Measurements from ENCODE around the gene TRABD2B. TPM values are rescaled to one million over a fixed set of nuclear protein-coding genes. Genes with fewer than 3 reads are reported as not detected.

TRABD2B gene
- polyA plus RNA-seq, 12 donors, result 2.6 to 11.0 (median 4.7) TPM; not detected in 1

DNA sequence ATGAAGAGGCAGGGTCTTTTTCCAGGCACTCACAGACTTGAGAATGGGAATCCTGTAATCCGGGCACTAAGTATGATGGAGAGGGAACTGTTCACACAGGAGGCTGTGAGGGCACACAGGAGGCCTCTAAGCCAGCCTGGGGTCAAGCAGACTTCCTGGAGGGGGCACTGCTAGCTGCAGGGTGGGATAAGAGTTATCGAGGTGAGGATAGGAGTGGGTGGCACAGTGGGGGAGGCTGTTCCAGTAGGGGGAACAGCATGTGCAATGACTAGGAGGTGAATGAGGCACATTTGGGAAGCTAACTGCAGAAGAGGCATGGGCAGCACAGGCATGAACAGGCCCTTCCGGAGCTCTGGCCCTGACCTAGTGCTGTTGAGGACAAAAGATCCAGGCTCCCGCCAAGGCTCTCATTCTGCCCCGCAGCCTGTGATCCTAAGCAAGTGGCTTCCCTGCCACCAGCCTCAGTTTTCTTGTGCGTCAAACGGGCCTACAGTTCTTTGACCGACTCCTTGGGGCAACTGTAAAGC lies 216.7 kb downstream of the TRABD2B start:
- no peak for DNase-seq

- no peak for DNase-seq
These were observed 217.6 kb downstream of the TRABD2B start for GRCh38 chr1:47779613-47780012.

- DNase-seq, result no peak
These were observed 218.9 kb downstream of the TRABD2B start for GRCh38 chr1:47778280-47778679.

DNA sequence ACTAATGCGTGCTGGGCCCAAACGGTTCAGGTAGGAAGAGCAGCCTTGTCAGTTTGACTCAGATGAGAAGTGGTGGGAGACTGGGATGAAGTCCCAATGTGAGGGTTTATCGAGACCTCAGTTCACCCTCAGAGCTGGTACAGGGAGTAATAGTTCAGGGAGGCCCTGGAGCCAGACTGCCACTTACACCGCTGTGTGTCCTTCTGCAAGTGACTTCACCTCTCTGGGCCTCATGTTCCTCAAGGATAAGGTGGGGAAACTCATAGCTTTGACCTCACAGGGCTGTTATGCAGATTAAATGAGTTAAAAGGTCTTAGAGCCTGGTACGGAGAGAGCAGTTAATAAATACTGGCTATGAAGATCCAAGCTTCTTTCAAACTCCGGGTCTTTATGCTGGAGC lies 219.9 kb downstream of the TRABD2B start:
- no peak for DNase-seq

DNA sequence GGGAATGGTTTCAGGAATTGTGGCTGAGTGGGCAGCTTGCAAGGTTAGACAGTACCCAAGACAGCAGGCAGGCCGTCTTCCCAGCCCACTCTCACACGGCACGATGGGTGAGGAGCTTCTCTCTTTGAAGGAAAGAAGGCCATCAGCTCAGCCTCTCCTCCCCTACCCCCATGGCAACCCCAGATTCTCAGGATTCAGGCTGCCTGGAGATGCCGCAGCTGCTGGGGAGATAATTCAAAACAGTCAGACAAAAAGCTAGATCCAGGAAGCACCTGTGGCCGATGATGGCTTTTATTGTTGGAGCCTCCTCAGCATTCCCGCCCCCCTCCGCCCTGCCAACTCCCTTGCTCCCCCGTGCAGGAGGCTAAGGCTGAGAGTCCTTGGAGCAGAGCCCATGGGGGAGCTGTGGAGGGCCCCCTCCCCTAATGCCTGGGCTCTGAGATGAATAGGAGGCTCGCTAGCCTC lies 220.5 kb downstream of the TRABD2B start:
- no peak for DNase-seq

DNA sequence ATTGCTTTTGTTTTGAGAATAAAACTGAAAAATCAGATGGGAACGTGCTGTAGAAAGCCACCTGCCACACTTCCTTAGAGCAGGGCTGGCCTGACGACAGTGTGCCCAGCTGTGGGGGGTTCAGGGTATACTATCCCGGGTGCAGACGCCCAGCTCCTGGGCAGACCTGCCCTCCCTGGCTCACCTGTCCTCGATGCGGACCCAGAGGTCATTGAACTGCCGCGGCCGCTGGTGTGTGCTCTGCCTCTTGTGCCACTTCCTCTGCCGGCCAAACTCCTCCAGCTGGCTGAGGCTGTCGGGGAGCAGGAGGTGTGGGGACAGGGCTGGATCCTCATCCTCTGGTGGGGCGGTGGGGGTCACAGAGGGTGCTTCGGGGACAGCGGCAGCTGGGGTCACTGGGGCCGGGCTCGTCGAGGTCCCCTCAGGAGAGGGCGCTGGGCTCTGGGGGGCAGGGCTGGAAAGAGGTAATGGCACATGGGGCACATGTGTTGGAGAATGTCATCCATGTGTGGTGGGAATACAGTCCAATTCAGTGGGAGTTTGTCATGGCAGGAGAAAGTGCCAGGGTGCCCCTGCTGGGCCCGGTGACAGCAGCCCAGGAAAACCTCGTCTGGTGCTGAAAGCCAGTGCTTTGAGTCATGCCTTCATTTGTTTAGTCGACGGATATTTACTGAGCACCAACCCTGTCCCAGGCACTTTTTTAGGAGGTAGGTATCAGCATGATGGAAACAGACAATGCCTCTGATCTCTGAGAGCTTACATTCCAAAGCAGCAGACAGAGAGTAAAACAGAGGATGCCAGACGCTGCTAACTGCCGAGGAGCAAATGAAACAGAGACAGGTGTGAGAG lies 222.0 kb downstream of the TRABD2B start:
- DNase-seq, result no peak

DNA sequence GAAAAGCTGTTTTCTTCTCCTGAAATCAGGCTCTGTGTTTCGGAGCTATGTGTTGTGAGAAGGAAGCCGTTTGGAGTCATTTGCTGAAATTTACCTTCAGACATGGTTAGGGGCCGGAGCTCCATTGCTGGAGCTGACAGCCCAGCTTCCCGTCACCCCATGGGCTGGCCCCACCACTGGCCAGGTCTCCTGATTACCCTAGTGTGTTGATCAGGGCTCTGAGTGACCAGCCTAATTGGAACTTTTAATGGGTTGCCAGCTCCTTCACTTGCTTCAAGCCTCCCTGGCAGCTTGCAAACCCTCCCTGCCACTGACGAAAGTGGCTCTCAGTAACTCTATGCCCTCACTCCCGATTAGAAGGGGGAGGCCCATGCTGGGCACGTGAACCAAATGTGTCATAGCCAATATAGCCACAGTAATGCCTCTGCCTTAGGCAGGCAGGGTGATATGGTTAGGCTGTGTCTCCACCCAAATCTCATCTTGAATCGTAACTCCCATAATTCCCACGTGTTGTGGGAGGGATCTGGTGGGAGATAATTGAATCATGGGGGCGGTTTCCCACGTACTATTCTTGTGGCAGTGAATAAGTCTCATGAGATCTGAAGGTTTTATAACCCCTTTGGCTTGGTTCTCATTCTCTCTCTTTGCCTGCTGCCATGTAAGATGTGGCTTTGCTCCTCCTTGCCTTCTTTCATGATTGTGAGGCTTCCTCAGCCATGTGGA lies 224.1 kb downstream of the TRABD2B start:
- no peak for DNase-seq

GRCh38 chr1:47772281-47772680 lies 224.9 kb downstream of the TRABD2B start:
- no peak for DNase-seq

GRCh38 chr1:47771751-47772150 lies 225.4 kb downstream of the TRABD2B start:
- no peak for DNase-seq

GRCh38 chr1:47769983-47770382 lies 227.2 kb downstream of the TRABD2B start:
- no peak for DNase-seq

GRCh38 chr1:47769295-47769694 lies 227.9 kb downstream of the TRABD2B start:
- no peak for DNase-seq

GRCh38 chr1:47767741-47768100 lies 229.5 kb downstream of the TRABD2B start:
- DNase-seq, result no peak

DNA sequence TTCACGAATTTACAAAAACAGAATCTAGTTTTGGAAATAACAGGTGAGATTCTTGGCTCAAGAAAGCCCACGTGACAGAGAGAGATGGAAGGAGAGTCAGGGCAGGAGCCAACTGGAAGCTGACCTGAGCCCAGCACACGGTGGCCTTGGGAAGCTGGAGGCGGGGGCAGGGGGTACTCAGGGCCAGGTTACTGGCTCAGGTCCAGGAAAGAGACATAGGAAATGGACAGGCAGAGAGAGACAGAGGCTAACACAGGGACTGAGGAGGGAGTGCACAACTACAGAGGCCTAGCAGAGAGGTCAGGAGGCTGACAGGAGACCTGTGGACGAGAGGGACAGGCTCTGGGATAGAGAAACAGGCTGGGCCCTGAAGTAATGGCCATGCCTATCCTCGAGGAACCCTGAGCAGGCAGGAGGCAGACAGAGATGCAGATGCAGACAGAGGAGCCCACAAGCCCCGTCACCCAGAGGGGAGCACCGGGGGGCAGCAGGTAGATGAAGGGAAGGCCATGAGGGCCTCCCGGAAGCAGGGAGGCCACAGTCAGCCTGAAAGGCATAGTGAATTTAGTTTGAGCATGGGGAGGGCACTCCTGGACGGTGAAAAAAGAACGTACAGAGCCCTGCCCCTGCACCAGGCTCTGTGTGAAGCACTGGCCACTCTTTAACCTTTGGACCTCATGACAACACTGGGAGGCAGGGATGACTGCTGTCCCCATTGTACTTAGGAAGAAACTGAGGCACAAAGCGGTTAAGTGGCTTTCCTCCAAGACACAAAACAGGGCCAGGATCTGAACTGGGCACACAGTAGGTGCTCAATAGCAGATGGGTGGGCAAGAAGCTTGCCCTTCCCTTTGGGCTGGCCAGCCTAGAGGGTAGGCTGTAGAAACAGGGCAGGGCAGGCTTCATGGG lies 230.1 kb downstream of the TRABD2B start:
- DNase-seq, result no peak

DNA sequence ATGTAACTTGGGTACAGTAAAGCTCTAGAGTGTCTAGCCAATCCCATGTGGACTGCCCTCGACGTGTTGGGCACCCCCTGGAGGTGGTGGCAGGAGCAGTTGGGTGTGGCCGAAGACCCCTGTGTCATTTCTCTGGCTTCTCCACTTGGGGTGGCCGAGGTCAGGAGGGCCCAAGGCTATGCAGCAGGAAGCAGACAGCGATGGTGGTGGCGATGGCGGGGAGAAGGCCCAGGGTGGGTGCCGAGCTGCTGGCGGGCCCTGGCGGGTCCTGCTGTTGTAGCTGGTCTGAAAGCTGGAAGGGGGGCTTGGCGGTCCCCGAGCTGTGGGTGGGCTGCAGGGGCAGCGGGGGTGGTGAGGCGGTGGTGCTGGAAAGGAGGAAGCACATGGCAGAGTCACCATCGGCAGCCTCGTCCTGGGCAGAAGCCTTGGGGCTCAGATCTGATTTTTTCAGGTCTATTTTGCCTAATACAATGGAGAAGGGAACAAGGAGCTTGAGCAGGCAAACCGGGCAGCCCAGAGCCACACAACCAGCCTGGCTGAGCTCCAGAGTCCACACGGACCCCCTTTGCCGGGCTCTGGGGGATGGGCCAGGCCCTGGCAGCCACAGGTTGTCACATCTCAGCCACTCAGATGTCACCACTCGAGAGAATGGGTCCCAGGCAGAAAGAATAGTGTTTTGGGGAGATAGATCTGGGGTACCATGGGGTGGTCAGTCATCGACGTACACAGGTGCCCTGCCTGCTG lies 231.3 kb downstream of the TRABD2B start:
- DNase-seq, result no peak

- no peak for DNase-seq
These were observed 231.9 kb downstream of the TRABD2B start for GRCh38 chr1:47765236-47765635.

DNA sequence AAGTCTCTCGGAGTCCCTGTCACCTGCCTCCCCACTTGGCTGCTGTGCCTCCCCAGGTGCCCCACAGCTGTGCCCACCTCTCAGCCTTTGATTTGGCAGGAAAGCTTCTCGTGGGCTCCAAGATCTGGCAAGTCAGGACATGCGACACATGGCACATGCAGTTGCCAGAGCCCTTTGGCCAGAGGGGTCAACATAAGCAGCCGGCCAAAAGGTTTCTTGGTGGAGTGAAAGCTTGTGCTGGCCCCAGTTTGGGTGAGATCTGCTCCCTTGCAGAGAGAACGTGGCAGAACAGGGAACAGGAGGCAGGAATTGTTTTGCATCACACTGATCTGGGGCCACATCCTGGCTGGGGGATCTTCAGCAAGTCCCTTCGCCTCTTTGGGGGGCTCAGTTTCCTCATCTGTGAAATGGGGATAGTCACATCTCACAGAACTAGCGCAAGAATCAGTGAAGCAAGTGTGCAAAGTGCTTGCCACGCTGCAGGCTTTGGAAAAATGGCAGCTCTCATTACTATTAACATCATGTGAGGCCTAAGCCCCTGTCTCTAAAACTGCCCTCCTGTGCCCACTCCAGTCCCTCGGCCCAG lies 232.6 kb downstream of the TRABD2B start:
- DNase-seq, result no peak

DNA sequence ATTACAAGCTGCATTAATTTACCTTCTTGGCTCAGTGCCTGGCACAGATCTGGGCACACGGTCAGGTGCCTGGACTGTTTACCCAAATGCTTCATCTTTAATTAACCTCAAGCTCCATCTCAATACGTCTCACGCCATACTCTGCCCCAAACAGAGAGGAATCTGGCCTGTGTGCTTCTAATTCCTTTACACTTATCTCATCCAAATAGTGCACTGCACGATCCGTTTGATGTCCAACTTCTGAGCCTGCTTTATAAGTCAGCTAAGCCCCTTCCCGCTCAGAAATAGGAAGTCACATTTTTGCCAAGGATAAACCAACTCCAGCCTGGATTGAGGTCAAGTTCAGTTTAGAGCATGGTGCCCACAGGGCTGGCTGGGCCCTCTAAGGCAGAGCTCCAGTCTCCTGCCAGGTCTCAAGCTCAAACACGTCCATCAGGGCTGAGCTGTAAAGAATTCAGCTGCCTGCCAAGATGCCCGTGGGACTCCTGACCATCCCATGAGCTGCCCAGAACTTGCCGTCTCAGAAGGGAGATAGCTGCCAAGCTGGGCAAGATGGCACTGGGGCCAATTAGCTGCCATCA lies 233.5 kb downstream of the TRABD2B start:
- no peak for DNase-seq

- no peak for DNase-seq
These were observed 235.2 kb downstream of the TRABD2B start for GRCh38 chr1:47761974-47762373.

DNA sequence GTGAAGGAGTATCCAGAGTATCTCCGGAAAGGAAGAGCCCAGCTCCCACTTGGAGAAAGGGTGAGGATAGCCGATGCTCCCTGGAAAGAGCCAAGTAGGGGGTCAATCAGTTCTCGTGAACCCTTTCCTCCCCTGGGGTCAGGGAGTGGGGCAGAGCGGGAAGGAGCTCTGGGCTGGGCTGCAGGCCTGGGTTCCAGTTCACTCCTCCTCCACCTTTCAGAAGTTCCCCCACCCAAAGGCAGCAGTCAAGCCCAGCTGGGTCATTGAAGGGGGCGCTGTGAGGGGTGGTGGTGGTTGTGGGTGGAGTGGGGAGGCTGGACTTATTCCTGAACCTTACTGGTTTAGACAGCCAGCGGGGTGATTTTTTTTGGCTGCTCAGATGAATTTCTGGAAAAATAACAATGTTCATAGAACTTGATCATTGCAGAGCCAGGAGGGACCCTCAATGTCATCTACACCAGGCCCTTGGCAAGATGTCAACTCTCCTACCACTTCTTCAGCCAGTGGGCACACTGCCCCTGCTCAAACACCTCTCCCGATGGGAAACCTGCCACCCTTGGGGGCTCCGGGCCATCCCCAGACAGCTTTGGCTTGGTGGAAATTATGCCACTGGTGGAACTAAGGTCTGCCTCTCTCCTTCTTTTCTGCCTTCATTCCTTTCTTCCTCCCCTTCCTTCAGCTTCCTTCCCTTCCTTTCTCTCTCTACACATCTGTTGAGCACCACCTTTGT lies 235.8 kb downstream of the TRABD2B start:
- DNase-seq, result no peak

All from muscle of arm (tissue), 12 donors.